Ascending aorta (tissue), 2 donors: ENCODE data around the gene ADSS1. TPM values are rescaled to one million over a fixed set of nuclear protein-coding genes. Genes with fewer than 3 reads are reported as not detected.

Experiments
- DNase-seq, 2 donors: peaks; one replicate each; pipeline ENCODE4 v3.0.0-alpha.2; 2019; ENCODE audit warnings: low spot score in 2 of 2
- H3K27ac ChIP-seq, 2 donors: fragments of 200-600 bp; sonication (generic); one replicate each; pipeline ENCODE4 v1.5.1; 2016 to 2017; ENCODE audit warnings: mild to moderate bottlenecking in 1 of 2
- H3K27me3 ChIP-seq: fragments of 200-600 bp; sonication (generic); one replicate; pipeline ENCODE4 v1.5.1; 2017
- H3K36me3 ChIP-seq, 2 donors: fragments of 200-600 bp; sonication (generic); one replicate each; pipeline ENCODE4 v1.5.1; 2016
- H3K4me1 ChIP-seq, 2 donors: fragments of 200-600 bp; sonication (generic); one replicate each; pipeline ENCODE4 v1.5.1; 2016 to 2017; ENCODE audit warnings: mild to moderate bottlenecking in 1 of 2
- H3K4me3 ChIP-seq, 2 donors: fragments of 200-600 bp; sonication (generic); one replicate each; pipeline ENCODE4 v1.5.1; 2016 to 2017; ENCODE audit warnings: mild to moderate bottlenecking in 1 of 2
- H3K9me3 ChIP-seq, 2 donors: fragments of 200-600 bp; sonication (generic); one replicate each; pipeline ENCODE4 v1.5.1; 2016
- CTCF ChIP-seq, 3 experiments: fragments of 200-600 bp in 2 of 3; fragments of 450-650 bp in 1 of 3; sonication (generic) in 2 of 3; IDR thresholded peaks; one replicate each; pipeline ENCODE4 v1.5.1; 2016 to 2019; ENCODE audit warnings: antibody characterized with exemption in 3 of 3, mild to moderate bottlenecking in 1 of 3, moderate library complexity in 1 of 3
- intact Hi-C: fragments of 100-400 bp; cut with DNase I; formaldehyde crosslinking; loops from one replicate; pipeline ENCODE4 v1.15.1; 2023
- total RNA-seq: library from RNA; depleted of rRNA; stranded (reverse); fragments of >200 nt; gene quantifications from one replicate; pipeline ENCODE4 v1.1.0, GENCODE V29; 2016

Gene ADSS1
- total RNA-seq, 1 donor from 2014 or later, result 30.2 TPM

GRCh38 chr14:104688505-104689108 is 35.4 kb upstream of the ADSS1 start:
- Histone ChIP-seq H3K9me3 (no peaks in the 10 kb centered on the region), H3K36me3 (no peaks in the 10 kb centered on the region), H3K4me3 (peak overlapping the region; percentile 90 to 92), H3K4me1 (peaks cover 17 to 38% of the 10 kb centered on the region in 2 donors), H3K27me3 (no peaks in the 10 kb centered on the region), H3K27ac (peak overlapping the region; percentile 80 to 82)
- no peak for TF ChIP-seq CTCF (IDR thresholded peaks at IDR 0.05)
- intact Hi-C loops, result loop anchor here (1.0 to 10.0 kb wide), 4 partner anchors 7 to 796 kb away; partner anchors contain the start of genes AHNAK2 and CRIP1
- no peak for DNase-seq

GRCh38 chr14:104689109-104689880 is 34.7 kb upstream of the ADSS1 start, which contains the start of gene INF2:
TSS of gene INF2 (plus strand) at chr14:104689618. CDS start at chr14:104701366, 11,748 bp downstream.
- no peak for DNase-seq
- peak within 1 kb of the TSS; percentile 80 to 82 for H3K27ac ChIP-seq
- H3K4me1 ChIP-seq, result peaks cover 17 to 39% of the 10 kb centered on the region in 2 donors
- no peak for TF ChIP-seq CTCF (IDR thresholded peaks at IDR 0.05)
- no peaks in the 10 kb centered on the region for H3K36me3 ChIP-seq
- no peaks in the 10 kb centered on the region for H3K9me3 ChIP-seq
- no peaks in the 10 kb centered on the region for H3K27me3 ChIP-seq
- intact Hi-C loops, result loop anchor here (1.0 to 10.0 kb wide), 4 partner anchors 8 to 796 kb away; partner anchors contain the start of genes AHNAK2 and CRIP1
- H3K4me3 ChIP-seq, result peak within 1 kb of the TSS; percentile 90 to 92

- intact Hi-C loops, result loop anchor here (1.0 to 10.0 kb wide), 5 partner anchors 9 to 795 kb away; partner anchors contain the start of genes AHNAK2 and CRIP1
- peak overlapping the region; percentile 80 to 82 for H3K27ac ChIP-seq
Observed at GRCh38 chr14:104689881-104690711, 33.9 kb upstream of the ADSS1 start.

GRCh38 chr14:104690861-104691455 is 33.1 kb upstream of the ADSS1 start:
- Histone ChIP-seq H3K36me3 (peaks cover 0 to 4% of the 10 kb centered on the region in 2 donors), H3K9me3 (no peaks in the 10 kb centered on the region), H3K4me3 (peak overlapping the region; percentile 90 to 92), H3K4me1 (peaks cover 22 to 51% of the 10 kb centered on the region in 2 donors), H3K27ac (peak overlapping the region; percentile 80 to 82), H3K27me3 (no peaks in the 10 kb centered on the region)
- intact Hi-C loops, result loop anchor here (2.0 kb wide), 1 partner anchor 14 kb away; no protein-coding TSS in a partner anchor
- no peak for TF ChIP-seq CTCF (IDR thresholded peaks at IDR 0.05)
- DNase-seq, result no peak

More at GRCh38 chr14:104689881-104690711, 33.9 kb upstream of the ADSS1 start:
- TF ChIP-seq CTCF (IDR thresholded peaks at IDR 0.05), result no peak
- Histone ChIP-seq H3K27me3 (no peaks in the 10 kb centered on the region), H3K9me3 (no peaks in the 10 kb centered on the region), H3K36me3 (no peaks in the 10 kb centered on the region), H3K4me3 (peak overlapping the region; percentile 90 to 92), H3K4me1 (peaks cover 17 to 47% of the 10 kb centered on the region in 2 donors)
- DNase-seq, result no peak
